HG02970 (cell line): ENCODE results near the gene RAG1.

ENCODE experiments used
- ATAC-seq: cut with Tn5 transposase; IDR thresholded peaks from one replicate; pipeline ENCODE4 v1.9.1; 2021; ENCODE audit warnings: mild to moderate bottlenecking, moderate library complexity, moderate number of reproducible peaks; ENCODE audit not compliant: unreplicated experiment, low FRiP score

RAG1 gene

GRCh38 chr11:36627006-36627405 lies 59.2 kb downstream of the RAG1 start:
- no peak for ATAC-seq

- no peak for ATAC-seq
Measured at GRCh38 chr11:36627471-36627870, 59.7 kb downstream of the RAG1 start.

DNA sequence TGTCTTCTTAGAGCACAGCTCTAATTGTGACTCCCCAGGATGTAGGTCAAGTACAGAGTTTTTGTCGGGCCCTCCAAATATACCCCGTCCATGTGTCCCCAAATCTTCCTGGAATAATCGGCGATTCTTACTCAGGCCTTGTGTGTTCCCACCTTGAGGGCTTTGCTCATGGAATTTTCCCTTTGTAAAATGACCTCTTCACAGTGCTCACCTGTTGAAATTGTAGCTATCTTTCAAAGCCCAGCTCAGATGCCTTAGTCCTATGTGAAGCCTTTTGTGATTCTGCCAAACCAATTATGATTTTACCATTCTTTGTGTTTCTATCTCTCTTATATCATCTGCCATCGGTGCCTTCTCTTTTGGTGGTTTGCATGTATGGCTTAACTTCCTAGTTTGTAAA lies 60.3 kb downstream of the RAG1 start:
- no peak for ATAC-seq

DNA sequence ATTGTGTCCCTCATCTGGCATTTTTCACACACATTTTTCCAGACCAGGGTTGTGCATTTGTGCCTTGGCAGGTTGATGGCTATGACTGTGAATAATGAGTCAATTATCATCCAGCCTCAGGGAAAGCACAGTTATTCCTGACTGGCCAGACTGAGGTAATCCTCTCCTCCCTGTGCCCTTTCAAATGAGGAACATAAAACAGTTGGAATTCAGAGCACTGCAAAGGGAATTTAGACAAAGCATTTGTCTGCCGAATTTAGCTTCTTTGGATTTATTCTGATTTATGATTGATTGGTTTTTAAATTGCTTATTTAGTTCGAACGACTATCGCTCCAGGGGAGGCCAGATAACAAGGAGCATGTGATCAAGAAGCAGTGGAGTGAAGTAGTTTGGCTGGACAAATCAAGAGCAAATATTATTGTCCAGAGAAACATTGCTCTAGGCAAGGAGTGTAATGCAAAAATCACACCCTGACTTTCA lies 61.0 kb downstream of the RAG1 start:
- no peak for ATAC-seq
